GDM1 (cell line): ENCODE data around the gene SLA2.
"Not testable (repeated sequence)": the region's sequence is repeated elsewhere in the genome, so short reads cannot be mapped to it uniquely, and the experiment has no call there.

ENCODE experiments used
- DNase-seq: peaks from one replicate; lab custom pipeline; 2025; lab: John Stamatoyannopoulos, UW

Gene SLA2, protein sequence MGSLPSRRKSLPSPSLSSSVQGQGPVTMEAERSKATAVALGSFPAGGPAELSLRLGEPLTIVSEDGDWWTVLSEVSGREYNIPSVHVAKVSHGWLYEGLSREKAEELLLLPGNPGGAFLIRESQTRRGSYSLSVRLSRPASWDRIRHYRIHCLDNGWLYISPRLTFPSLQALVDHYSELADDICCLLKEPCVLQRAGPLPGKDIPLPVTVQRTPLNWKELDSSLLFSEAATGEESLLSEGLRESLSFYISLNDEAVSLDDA

GRCh38 chr20:36645998-36646397 is at the start of gene SLA2:
TSS of gene SLA2 (minus strand) at chr20:36646196. CDS start at chr20:36641335, 4,861 bp downstream.
- peak; percentile 84 for DNase-seq

DNA sequence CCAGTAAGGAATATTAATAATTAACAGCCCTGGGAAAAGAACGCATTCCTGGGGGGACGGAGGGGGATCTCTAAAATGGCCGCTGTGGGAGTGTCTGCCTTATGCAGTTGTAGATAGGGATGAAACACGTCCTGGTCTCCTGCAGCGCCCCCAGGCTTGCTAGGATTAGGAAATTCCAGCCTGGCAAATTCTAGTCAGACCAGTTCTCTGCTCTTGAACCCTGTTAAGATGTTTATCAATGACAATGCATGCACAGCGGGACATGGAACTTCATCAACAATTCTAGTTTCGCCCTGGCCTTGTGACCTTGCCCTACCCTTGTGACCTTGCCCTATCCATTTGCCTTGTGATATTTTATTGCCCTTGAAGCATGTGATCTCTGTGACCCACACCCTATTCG is 49.5 kb upstream of the SLA2 start:
- not testable (repeated sequence) for DNase-seq

- no peak for DNase-seq
These were observed 42.6 kb upstream of the SLA2 start for GRCh38 chr20:36688630-36689029.

DNA sequence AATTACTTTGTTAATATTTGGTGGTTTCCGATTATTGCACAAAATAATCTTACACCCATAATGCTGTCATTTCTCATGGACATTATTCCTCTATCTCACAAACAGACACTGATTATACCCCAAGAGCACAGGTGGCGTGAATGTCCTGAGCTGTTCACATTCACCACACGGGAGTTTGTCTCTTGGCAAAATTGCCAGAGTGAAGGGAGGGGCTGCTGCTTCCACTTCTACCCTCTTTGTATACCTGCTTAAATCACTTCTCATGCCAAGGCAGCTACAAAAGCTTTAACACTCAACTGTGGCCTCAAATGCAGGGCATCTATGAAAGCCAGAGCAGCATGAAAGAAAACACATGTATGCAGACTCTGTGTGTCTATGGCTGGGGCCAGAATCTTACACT is 41.9 kb upstream of the SLA2 start:
- DNase-seq = no peak

DNA sequence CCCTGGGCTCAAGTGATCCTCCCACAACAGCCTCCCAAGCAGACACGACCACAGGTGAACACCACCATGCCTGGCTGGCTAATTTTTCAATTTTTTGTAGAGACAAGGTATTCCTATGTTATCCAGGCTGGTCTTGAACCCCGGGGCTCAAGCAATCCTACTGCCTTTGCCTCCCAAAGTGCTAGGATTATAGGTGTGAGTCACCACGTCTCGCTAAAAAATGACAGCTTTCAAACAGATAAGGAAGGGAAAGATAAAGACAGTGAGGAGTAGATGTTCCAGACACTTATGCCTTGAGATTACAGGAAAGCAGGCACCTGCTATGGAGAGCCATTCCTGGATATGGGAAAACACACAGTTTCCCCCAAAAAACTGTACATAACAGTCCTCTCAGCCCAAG is 40.9 kb upstream of the SLA2 start:
- DNase-seq = no peak

DNA sequence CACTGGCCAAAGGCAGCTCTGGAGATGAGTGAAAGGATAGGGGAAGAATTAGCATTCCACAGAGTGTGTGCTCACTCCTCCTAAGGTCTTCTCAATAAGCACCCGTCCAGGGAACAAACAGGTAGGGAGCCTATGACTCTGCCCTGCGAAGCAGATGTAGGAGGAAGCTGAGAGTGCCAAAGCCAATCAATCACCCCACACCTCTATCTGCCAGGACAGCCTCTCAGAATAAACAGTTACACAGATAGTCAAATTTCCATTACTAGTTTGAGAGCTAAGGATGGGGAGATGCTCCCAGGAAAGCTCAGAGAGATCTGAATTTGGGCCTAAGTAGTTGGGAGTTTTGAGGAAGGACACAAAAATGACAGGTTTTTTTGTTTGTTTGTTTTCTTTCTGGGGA is 40.5 kb upstream of the SLA2 start:
- DNase-seq = no peak

DNA sequence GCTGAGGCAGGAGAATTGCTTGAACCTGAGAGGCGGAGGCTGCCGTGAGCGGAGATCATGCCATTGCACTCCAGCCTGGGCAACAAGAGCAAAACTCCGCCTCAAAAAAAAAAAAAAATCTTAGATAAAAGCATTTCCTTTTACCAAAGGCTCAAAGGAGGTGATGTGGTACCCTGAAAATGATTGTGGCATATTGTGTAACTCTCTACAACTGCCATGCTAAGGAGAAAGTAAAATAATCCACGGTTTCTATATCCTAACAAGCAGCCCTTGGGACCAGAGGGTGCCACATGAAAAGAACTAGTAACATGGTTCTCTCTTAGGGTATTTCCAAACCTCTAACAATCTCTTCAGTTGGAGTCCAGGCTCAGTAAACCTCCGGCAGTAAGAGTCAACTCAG is 38.8 kb upstream of the SLA2 start:
- DNase-seq = no peak

GRCh38 chr20:36682311-36682710 is 36.3 kb upstream of the SLA2 start:
- DNase-seq = no peak

GRCh38 chr20:36677422-36677771 is 31.4 kb upstream of the SLA2 start:
- DNase-seq = no peak

- no peak for DNase-seq
These were observed 30.9 kb upstream of the SLA2 start for GRCh38 chr20:36676701-36677421.

DNA sequence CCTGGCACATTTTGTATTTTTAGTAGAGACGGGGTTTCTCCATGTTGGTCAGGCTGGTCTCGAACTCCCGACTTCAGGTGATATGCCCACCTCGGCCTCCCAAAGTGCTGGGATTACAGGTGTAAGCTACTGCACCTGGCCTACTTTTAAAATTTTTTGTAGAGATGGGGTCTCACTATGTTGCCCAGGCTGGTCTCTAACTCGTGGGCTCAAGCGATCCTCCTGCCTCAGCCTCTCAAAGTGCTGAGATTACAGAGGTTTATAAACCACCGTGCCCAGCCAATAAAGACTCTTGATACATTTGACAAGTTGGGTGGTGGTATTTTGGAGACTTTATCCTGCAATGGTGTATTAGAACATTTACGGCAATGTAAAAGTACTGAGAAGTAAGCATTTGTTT is 29.5 kb upstream of the SLA2 start:
- DNase-seq = not testable (repeated sequence)

DNA sequence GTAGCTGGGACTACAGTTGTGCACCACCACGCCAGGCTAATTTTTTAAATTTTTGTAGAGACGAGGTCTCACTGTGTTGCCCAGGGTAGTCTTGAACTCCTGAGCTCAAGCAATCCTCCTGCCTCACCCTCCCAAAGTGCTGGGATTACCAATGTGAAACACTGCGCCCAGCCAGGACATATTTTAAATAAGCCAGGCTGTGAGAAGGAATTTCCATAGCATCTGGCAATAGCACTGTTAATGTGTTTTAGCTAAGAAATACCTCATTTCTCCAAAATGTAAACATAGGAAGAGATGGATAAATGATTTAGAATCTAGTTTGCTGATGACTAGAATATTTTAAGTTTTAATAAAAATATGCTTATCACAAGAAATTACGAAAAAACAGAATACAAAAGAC is 27.0 kb upstream of the SLA2 start:
- DNase-seq = no peak

GRCh38 chr20:36670665-36671357 is 24.8 kb upstream of the SLA2 start:
- no peak for DNase-seq

DNA sequence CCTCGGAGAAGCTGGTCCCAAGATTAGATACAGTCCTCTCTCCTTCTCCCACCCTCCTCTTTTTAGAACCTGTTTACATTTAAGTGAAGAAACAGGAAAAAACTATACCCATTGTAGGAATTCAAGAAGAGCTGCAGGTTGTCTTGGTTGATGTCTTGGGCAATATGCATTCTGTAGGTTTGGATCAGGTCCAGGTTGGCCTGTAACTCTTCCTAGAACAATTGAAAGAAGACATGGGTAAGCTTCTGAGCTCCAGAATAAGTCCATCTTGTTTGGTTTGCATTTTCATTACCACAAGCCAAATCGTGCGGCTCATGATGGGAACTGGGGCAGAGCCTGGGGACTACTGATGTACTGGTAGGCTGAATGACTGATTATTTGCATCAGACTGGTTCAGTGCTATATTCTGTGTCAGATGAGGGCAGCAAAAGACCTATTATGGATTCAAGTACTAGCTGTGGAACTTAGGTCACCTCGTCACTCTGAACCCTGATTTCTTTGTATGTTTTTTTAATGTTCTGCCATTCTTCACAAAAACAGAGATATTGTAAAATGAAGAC is 20.3 kb upstream of the SLA2 start:
- no peak for DNase-seq

DNA sequence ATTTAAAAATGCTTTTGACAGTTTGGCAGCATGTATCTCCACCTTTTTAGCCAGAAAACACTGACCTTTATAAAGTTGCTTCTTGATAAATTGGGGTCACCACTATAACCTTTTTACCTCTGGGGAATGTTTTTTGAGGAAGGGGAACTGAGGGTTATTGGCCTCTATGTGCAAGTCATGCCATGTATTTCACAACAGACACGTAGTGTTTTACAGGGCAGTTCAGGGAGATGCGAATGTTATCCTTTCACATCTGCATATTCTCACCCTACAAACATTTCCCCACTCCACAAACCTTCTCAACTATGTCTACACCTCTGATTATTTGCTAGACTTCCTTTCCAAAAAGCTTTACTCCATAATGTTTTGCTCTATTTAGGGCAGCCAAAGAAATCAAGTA is 17.0 kb upstream of the SLA2 start:
- no peak for DNase-seq

GRCh38 chr20:36658300-36658699 is 12.3 kb upstream of the SLA2 start:
- peak; percentile 2 for DNase-seq

GRCh38 chr20:36656733-36657132 is 10.7 kb upstream of the SLA2 start:
- no peak for DNase-seq

DNA sequence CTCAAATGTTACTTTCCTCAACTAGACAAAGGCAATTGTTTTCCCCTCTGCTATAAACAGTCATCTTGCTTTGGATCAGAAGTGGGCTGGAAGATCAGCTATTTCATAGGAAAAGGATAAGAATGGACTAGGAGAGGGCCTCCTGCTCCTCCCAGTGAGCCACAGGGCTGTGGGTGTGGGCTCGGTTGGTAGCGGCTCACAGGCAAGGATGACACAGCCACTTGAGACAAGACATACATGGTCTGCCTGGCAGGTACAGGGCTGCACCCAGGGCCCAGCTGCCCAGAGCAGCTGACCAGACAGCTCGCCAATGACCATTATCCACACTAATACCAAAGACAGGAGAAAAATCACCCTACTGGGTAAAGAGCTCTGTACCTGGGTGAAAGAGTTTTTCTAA is 9.0 kb upstream of the SLA2 start:
- DNase-seq = no peak

DNA sequence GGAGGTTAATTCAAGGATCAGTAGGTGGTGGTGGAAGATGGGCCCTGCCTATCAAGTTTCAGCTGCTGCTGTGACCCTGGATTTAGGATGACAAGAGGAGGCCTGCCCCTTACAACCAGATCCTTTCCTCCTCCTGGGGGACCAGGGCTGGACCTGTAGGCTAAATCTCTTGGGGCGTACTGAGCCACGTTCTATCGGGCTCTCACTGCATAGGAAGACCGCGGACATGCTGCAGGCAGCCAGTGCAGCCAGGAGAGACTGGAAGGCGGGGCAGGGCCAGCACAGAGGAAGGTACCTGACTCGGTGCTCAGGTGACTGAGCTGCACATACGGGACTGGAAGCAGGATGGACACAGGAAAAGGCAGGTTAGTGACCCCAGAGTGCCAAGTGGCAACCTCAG is 8.5 kb upstream of the SLA2 start:
- no peak for DNase-seq

DNA sequence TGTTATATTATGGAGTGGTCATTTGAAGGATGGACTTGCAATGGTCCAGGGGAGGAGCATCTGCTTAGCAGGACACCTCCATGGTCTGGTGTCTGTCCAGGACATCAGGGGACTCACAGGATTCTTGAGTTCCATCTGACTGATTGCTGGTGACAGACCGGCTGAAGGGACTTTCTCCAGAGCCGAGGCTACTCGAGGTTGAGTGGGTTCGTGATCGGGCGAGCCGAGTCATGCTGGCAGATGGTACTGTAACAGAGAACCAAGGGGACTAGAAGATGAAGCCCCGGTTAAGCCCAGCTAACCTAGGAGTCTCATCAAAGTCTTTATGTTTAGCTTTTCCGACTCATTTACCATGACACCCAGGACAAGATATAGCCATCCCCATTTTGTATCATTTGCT is 7.5 kb upstream of the SLA2 start:
- no peak for DNase-seq

DNA sequence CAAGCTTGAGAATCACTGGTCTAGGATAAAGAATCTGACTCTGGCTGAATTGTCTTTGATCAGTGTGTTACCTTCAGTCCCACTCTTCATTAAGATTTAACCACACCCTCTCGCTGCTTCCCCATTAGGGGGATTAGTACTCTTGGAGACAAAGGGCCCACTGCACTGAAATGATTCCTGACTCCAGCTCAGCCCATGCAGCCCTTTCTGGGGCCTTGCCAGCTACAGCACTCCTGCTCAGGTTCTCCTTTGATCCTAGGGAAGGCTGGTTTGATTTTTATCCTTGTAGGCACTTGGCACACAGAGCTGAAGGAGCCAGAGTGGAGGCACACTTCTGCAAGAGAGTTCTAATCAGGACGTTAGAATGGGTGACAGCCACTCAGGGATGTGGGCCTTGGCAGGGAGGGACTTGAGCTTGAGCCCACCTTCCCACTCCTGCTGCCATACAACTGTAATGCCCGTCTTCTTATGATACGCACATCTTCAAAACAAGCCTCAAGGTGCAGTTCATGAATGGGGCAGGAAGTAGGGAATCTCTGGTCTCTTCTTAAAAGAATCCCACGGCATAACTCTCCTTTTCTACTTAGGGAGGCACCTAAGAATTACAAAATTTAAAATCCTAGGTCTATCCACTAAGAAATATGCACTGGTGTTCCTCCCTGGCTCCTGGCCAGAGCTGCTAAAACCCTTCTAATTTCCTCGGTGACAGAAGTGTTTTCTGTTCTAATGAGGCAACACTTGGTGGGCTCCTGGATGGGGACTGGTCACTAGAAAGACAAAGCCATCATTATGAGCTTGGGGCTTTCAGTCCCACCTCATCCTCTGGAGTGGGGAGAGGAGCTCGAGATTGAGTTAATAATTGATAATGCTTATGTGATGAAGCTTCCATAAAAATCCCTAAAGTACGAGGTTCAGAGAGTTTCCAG is 1.5 kb upstream of the SLA2 start:
- DNase-seq = no peak

DNA sequence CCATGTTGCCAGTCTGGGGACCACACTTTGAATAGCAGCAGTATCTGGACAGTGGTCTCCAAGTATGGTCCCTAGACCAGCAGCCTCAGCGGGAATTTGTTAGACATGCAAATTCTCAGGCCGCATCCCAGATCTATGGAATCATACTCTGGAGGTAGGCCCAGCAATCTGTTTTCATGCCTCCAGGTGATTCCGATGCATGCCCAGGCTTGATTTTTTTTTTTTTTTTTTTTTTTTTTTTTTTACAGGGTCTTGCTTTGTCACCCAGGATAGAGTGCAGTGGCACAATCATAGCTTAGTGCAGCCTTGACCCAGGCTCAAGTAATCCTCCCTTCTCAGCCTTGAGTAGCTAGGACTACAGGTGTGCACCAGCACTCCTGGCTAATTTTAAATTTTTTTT is 682 bp upstream of the SLA2 start:
- DNase-seq = no peak
